PC-9 (cell line): ENCODE data around the gene KRT36.

Experiments
- EZH2 ChIP-seq: fragments of 200-600 bp; sonication (generic); IDR thresholded peaks from 2 replicates; pipeline ENCODE4 v1.8.0; 2017; ENCODE audit warnings: antibody characterized with exemption, low read depth
- TF ChIP-seq, protein P1 (sequence below): fragments of 200-600 bp; sonication (generic); conservative IDR thresholded peaks from 2 replicates; pipeline ENCODE4 v1.6.1; 2017; ENCODE audit warnings: mixed run types, antibody characterized with exemption, mild to moderate bottlenecking, moderate library complexity

DNA sequence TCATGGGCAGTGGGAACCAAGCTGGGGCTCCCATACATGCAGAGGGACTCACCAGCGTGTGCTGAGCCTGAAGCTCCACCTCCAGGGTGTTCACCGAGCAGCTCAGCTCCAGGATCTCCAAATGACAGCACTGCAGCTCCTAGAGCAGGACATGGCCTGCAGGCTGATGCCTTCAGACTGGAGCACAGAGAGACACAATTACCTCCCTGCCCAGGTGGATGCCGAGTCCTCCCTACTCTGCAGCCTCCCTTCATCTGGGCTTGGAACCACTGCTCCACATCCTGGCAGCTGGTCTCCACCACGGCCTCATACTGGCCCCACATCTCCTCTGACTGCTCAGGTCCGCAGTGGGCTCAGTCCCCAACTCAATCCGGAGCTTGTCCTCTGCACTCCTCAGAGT, 40.7 kb downstream of the KRT36 start:
- TF ChIP-seq, protein P1, sequence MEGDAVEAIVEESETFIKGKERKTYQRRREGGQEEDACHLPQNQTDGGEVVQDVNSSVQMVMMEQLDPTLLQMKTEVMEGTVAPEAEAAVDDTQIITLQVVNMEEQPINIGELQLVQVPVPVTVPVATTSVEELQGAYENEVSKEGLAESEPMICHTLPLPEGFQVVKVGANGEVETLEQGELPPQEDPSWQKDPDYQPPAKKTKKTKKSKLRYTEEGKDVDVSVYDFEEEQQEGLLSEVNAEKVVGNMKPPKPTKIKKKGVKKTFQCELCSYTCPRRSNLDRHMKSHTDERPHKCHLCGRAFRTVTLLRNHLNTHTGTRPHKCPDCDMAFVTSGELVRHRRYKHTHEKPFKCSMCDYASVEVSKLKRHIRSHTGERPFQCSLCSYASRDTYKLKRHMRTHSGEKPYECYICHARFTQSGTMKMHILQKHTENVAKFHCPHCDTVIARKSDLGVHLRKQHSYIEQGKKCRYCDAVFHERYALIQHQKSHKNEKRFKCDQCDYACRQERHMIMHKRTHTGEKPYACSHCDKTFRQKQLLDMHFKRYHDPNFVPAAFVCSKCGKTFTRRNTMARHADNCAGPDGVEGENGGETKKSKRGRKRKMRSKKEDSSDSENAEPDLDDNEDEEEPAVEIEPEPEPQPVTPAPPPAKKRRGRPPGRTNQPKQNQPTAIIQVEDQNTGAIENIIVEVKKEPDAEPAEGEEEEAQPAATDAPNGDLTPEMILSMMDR, result no peak
- TF ChIP-seq EZH2, result no peak
